G401.6 (cell line): ENCODE measurements around the gene UNC13B.
"Not testable (repeated sequence)": the region's sequence is repeated elsewhere in the genome, so short reads cannot be mapped to it uniquely, and the experiment has no call there.

ENCODE experiments used
- FAIRE-seq: peaks from 2 replicates; lab custom pipeline; 2012; peaks lifted over from hg19 to GRCh38; lab: Jason Lieb, UNC

The UNC13B gene

GRCh38 chr9:35161713-35162604, at the start of gene UNC13B:
TSS of gene UNC13B (plus strand) at chr9:35162009. CDS start at chr9:35162284, 275 bp downstream.
- peak; percentile 84 for FAIRE-seq

- no peak for FAIRE-seq
Observed at GRCh38 chr9:35112257-35113020, 49.4 kb upstream of the UNC13B start.

- peak; percentile 92 for FAIRE-seq
Observed at GRCh38 chr9:35114113-35114839, 47.5 kb upstream of the UNC13B start.

GRCh38 chr9:35114840-35115628, 46.8 kb upstream of the UNC13B start:
- FAIRE-seq, result no peak

GRCh38 chr9:35115680-35116538, 45.9 kb upstream of the UNC13B start, which contains the start of gene ATOSB:
TSS of gene ATOSB (minus strand) at chr9:35115862. CDS start at chr9:35108274, 7,588 bp downstream.
- FAIRE-seq, result peak; percentile 96

- no peak for FAIRE-seq
Observed at GRCh38 chr9:35116539-35116897, 45.3 kb upstream of the UNC13B start.

- peak; percentile 87 for FAIRE-seq
Observed at GRCh38 chr9:35116898-35117551, 44.8 kb upstream of the UNC13B start.

GRCh38 chr9:35134920-35135319, 26.9 kb upstream of the UNC13B start:
- FAIRE-seq, result no peak

GRCh38 chr9:35135988-35136387, 25.8 kb upstream of the UNC13B start:
- no peak for FAIRE-seq

- no peak for FAIRE-seq
Observed at GRCh38 chr9:35136866-35137265, 24.9 kb upstream of the UNC13B start.

GRCh38 chr9:35140093-35140492, 21.7 kb upstream of the UNC13B start:
- no peak for FAIRE-seq

- no peak for FAIRE-seq
Observed at GRCh38 chr9:35142037-35142436, 19.8 kb upstream of the UNC13B start.

- FAIRE-seq, result not testable (repeated sequence)
Observed at GRCh38 chr9:35147941-35148563, 13.8 kb upstream of the UNC13B start.

- no peak for FAIRE-seq
Observed at GRCh38 chr9:35152926-35153325, 8.9 kb upstream of the UNC13B start.

- no peak for FAIRE-seq
Observed at GRCh38 chr9:35156781-35157180, 5.0 kb upstream of the UNC13B start.

GRCh38 chr9:35157836-35158235, 4.0 kb upstream of the UNC13B start:
- FAIRE-seq, result not testable (repeated sequence)

GRCh38 chr9:35158501-35159280, 3.1 kb upstream of the UNC13B start:
- FAIRE-seq, result no peak

GRCh38 chr9:35162605-35163315, 951 bp downstream of the UNC13B start:
- FAIRE-seq, result no peak
